NOMO-1 (cell line): ENCODE results near the gene SLC34A1.
A peak's percentile ranks its signal among the peaks of the same experiment; 100 is the strongest.
"Not testable (repeated sequence)": the region's sequence is repeated elsewhere in the genome, so short reads cannot be mapped to it uniquely, and the experiment has no call there.

ENCODE experiments used
- DNase-seq, 2 experiments: peaks; one replicate each; lab custom pipeline; 2025; ENCODE audit not compliant: unreplicated experiment in 2 of 2; lab: John Stamatoyannopoulos, UW

The SLC34A1 gene, protein sequence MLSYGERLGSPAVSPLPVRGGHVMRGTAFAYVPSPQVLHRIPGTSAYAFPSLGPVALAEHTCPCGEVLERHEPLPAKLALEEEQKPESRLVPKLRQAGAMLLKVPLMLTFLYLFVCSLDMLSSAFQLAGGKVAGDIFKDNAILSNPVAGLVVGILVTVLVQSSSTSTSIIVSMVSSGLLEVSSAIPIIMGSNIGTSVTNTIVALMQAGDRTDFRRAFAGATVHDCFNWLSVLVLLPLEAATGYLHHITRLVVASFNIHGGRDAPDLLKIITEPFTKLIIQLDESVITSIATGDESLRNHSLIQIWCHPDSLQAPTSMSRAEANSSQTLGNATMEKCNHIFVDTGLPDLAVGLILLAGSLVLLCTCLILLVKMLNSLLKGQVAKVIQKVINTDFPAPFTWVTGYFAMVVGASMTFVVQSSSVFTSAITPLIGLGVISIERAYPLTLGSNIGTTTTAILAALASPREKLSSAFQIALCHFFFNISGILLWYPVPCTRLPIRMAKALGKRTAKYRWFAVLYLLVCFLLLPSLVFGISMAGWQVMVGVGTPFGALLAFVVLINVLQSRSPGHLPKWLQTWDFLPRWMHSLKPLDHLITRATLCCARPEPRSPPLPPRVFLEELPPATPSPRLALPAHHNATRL

DNA sequence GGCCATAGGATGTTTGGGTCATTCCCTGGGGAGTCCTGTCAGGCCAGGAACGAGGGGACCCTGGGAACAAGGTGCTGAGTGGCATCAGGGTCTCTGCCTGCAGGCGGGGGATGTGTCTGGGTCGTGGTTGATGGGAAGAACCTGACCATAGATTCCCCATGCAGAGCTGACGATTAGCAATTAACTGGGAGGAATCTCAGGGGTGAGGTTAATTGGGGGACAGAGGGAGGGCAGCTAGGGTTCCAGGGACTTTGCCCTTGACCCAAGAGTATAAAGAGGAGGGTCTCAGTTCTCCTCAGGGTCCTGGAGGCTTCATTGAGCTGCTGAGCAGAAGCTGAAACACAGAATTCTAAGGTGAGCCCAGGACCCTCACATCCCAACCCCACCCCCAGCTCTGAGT is at the start of gene SLC34A1:
TSS of gene SLC34A1 (plus strand) at position 301 of the 400 bp plus-strand sequence. CDS start 1,308 bp downstream, outside the sequence.
- no peak for DNase-seq

DNA sequence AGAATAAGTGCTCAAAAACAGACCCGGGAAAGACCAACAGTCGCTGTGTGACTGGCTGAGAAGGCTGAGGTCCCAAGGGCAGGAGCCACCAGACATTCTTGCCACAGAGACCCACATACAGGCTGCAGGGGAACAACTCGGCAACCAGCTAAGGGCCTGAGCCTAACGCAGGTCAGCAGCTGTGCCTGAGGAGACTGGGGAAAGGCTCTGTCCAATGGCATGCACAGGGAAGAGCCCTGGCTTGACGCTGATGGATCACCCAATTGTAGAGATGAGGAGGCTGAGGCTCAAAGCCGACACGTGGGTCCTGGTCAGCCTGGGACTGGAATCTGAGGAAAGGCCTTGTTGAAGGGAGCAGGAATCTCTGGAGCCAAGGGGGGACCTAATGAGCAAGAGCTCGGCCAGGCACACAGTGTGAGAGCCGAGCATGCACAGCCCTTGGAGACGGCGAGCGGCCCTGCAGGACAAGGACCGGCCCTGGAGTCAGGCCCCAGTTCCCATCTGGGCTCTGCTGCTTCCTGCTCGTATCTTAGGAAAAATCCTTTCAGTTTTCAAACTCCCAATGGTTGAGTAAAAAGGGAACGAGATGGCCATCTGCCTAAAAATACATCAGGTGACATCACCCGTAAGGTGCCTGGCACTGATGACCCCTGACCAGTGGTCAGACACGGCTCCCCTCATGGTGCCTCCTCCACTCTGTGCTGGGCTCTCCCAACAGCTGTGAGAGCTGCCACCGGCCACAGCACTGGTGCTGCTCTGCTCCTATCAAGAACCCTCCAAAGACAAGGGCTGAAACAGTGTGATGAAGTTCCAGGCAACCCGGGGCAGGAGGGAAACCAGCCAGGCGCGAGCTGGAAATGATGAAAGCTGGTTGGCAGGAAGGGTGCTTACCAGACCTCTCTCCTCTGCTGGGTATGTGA is 49.2 kb upstream of the SLC34A1 start:
- no peak for DNase-seq

DNA sequence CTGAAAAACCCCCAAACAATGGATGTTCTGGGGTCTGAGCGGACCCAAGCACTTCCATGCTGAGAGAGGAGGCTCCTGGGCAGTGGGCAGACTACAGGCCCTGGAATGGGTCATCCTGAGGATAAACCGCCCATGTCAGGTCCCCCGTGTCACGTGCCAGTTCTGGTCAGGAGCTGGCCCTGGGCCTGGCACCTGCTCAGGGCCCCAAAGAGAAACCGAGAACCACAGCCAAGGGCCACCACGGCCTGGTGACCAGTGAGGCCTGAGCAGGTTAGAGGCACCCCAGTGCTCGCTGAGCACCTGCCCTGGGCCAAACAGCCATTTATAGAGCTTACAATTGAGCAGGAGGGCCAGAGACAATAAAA is 48.6 kb upstream of the SLC34A1 start:
- no peak for DNase-seq

DNA sequence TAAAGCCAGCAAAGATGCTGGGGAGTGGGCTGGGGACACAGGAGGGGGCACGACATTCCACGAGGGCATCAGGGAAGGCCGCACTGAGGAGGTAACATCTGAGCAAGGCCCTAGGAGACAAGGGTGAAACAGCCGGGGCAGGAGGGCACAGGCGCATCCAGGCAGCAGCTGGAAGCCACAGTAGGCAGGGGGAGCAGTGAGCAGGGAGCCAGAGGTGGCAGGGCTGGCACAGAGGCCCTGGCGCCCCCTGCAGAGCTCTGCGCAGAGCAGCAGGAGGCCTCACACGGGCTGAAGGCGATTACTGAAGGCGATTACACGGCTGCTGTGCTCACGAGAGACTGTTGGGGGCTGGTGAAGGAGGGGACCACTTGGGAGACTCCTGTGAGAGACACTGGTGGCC is 48.1 kb upstream of the SLC34A1 start:
- peak; percentile 17 to 21 for DNase-seq

DNA sequence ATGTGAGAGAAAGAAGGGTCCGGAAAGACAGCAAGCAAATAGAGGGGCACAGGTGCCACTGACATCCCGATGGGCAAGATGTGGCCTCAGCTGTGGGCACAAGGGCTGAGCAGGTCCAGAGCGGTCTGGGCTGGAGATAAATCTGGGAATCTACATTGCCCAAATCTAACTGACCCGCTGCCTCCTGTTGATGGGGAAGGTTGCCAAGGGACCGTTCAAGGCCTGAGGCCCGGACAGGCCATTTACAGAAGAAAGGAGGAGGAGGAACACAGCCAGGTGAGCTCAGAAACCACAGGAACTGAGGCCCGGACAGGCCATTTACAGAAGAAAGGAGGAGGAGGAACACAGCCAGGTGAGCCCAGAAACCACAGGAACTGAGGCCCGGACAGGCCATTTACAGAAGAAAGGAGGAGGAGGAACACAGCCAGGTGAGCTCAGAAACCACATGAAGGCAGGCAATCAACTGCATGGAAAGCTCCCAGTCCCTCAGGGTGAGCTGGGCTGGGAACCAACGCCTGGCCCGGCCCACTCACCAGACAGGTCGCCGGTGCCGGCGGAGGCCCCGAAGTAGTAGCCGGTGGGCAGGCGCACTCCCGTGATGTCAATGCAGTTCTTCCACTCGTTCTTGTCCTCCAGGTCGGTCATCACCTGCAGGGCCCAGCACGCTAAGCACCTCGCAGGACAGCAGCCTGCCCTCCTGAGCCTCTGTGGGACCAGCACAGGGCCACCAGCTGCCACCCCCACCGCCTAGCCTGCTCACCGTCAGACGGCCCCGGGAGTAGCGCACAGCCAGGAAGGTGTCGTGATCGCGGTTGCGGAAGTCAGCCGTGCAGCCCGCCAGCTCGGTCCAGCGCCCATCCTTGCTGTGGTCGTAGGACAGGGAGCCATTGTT is 47.4 kb upstream of the SLC34A1 start:
- DNase-seq, result no peak

DNA sequence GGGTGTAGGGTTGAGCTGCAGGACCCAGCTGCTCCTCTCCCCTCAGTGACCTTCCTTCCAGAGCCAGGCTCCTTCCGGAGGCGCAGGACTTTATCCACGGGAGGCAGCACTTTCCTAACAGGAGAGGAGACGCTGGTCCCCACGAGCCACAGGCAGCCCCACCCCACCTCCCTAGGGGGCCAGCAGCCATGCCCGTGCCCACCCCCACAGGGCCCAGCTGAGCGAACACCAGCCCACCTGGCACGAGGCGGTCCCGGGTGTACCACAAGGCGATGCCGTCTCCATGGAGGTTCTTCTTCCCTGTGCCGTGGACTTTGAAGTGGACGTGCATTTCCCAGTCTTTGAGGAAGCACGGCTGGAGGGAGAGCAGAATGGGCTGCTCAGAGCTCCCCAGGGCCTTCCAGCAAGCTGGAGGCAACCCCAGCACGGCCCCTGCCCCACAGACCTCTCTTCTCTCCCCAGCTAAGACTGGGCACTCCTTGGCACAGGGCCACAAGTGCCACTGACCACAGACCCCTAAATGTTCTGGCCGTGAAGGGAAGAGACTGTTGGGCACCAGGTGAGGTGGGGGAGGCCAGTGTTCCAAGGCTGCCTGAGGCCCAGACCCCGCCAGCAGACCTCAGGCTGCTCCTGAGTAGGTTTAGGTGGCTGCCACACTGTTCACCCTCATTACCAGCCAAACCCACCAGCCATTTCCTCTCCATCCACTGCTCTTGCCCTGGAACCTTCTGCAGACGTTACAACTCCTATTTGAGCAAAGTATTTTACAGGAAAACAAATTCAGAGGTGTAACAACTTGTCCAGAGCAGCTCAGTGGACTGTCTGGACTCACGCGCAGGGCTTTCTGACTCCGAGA is 45.8 kb upstream of the SLC34A1 start:
- DNase-seq, result no peak

DNA sequence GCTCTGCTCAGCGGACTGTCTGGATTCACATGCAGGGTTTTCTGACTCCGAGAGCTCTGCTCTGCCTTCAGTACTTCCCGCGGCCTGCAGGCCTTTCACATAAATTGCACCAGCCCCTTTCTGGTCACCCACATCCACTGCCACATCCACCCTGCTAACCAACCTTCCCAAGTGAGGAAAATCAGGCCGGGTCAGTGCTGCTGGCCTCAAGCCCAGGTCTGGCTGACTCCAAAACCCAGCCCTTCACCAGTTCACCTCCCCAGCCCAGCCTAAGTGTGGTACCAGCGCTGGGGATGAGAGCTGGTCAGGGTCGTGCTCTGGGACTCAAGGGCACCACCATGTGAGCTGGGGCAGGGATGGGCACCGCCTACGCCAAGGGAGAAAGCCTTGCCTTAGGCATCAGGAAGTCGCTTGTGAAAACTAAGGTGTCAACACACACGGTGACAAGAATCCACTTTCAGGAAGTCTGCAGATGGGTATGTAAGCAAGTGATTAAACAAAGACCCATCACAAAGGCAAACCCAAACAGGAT is 45.1 kb upstream of the SLC34A1 start:
- no peak for DNase-seq

DNA sequence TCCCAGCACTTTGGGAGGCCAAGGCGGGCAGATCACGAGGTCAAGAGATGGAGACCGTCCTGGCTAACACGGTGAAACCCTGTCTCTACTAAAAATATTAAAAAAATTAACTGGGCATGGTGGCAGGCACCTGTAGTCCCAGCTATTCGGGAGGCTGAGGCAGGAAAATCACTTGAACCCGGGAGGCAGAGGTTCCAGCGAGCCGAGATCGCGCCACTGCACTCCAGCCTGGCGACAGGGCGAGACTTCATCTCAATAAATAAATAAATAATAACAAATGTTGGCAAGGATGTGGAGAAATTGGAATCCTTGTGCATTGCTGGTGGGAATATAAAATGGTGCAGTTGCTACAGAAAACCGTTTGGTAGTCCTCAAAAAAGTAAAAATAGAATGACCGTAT is 41.2 kb upstream of the SLC34A1 start:
- DNase-seq, result not testable (repeated sequence)

DNA sequence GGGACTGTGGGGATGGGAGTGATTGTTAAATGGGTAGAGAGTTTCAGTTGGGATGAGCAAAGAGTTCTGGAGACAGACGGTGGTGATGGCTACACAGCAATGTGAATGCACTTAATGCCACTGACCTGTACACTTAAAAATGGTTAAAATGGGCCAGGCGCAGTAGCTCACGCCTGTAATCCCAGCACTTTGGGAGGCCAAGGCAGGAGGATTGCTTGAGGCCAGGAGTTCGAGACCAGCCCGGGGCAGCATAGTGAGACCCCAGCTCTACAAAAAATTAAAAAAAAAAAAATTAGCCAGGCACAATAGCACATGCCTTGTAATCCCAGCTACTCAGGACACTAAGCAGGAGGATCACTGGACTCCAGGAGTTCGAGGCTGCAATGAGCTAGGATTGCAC is 40.5 kb upstream of the SLC34A1 start:
- no peak for DNase-seq

DNA sequence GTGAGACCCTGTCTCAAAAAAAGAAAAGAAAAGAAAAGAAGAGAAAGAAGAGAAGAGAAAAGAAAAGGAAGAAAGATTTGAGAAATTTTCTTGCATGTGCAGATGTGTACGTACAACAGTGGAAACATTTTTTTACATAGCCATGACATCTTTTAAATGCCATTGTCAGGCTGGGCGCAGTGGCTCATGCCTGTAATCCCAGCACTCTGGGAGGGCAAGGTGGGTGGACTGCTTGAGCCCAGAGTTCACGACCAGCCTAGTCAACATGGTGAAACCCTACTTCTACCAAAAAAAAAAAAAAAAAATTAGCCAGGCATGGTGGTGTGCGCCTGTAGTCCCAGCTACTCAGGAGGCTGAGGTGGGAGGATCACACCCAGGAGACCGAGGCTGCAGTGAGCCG is 39.3 kb upstream of the SLC34A1 start:
- DNase-seq, result no peak

DNA sequence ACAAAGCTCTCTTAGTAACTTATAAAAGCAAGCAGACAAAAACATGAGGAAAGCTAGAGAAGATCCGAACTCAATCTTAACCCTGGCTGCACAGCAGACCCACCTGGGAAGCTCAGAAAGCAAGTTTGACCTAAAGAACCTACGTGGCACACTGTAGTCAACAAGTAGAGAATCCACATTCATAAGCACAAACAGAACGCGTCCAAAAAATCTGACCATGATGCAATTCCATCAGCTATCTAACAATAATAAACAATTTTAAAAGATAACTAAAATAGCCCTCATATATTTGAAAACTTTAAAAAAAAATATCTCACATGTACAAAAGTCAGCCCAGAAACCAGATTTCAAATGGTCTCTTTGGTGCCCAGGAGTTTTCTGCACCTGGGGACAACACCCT is 37.4 kb upstream of the SLC34A1 start:
- no peak for DNase-seq

DNA sequence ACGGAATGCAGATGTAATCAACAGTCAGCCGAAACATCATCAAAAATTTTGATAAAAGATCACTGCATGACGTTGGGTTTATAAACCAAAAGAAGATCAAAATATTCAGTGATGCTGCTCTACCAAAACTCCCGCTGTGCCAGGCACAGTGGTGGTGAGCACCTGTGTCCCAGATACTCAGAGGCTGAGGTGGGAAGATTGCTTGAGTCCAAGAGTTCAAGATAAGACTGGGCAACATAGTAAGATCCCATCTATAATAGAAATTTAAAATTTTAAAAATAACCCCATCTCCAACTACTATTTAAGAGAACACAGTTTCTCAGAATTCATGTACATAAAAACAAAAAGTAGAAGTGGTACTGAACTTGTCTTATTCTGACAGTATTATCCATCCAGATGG is 36.5 kb upstream of the SLC34A1 start:
- DNase-seq, result no peak

DNA sequence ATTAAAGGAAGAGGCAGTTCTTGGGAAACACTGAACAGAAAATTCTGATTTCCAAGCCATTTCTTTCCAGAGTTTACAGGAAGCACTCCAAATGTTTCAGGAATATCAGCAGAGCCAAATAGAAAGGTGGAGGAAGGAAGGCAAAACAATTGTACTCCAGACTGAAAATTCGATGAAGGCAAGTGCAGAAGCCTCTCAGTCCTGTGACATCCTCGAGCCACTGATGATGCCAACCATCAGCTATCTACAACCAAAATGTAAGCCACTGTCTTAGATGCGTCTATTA is 34.9 kb upstream of the SLC34A1 start:
- no peak for DNase-seq

DNA sequence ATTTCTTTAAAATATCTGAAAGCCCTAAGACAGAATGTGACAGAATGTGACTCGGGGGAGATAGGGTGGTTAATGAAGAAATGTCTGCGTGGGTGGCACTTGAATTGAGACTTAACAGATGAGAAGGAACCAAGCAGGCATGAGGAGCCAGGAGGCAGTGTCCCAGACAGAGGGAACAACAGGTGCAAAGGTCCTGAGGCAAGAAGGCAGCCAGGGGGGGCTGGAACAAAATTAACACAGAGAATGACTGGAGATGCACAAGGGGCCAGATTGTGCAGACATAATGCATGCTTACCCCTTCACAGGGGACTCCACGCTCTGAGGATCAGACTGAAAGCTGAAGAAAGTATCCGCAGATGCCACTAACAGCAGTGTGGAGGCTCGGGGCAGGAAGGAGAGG is 34.5 kb upstream of the SLC34A1 start:
- no peak for DNase-seq

DNA sequence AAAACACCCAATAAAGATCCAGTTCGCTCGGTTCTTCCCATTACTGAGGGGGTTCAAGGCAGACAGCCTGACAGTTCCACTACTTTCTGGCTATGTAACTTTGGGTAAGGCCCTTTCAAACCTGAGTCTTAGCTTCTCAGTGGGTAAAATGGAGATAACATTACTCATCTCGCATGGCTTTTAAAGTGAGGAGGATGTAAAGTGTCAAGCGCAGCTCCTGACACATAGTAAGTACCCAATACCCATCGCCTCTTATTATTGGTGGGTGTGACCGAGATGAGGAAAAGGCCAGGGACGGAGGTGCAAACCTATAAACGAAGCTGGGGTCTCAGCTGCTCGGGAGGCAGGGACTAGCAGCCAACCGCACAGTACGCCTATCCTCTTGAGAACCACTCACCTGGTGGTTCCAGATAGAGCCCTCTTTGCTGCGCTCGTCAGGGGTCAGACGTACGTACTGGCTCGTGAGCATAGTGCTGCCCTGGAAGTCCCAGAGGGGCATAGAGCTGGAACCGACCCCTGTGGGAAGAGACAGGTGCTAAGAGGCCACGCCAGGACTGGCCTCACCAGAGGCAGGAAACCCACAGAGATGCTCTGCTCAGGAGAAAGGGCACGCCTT is 33.4 kb upstream of the SLC34A1 start:
- DNase-seq, result no peak

DNA sequence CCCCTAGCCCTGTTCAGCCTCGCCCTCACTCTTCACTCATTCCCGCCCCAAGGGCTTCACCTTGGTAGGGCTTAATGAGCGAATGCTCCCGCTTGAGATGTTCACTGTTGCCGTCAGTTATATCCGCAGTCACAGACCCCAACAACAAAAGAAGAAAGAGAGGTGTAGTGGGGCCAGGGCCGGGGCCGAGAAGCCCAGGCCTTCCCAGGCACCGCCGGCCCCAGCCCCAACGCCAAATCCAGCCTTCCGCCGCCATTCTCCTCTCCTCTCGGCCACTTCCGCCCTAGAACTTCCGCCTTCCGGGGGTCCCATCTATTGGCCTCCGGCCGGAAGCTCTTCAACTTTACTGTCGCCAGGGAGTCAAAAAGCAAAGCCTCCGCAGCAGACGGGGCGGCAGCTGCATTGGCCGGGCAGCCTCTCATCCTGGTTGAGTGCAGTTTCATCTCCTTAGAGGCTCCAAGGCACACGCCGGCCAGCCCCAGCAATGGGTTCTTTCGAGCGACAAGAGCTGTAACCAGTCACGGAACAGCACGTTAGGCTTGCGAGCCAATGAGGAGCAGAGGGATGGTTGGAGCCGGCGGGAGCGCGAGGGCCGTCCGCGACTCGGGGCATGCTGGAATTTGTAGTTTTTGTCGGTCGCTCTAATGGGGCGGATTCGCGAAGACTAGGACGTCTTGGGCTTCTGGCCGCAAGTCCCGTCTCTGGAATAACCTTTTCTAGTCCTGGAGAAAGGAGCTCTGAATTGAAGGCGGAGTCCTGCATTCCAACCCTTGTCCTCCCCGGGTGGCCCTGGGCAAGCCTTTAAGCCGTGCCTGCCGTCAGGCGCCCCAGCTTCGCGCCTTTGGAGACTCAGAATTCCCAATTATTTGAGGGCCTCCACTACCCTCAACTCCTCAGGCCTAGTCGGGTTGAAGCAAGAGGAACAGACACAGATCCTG is 32.6 kb upstream of the SLC34A1 start, which contains the start of gene LMAN2:
TSS of gene LMAN2 (minus strand) at position 277 of the 938 bp plus-strand sequence. CDS start at position 256, 21 bp downstream.
- DNase-seq, result peak; percentile 95 to 97

DNA sequence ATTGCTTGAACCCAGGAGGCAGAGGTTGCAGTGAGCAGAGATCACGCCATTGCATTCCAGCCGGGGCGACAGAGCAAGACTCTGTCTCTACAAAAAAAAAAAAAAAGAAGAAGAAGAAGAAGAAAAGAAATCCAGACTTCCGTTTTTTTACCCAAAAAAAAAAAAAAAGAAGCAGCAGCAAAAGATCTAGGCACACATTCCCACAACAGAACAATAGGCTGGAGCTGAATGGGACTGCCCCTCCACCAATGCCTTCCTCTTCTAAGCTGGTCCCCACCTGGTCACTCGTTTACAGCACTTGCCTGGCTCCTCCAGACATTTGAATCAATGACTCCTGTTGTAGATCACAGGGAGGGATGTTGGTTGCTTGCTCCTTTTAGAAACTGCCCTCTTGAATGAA is 31.1 kb upstream of the SLC34A1 start:
- DNase-seq, result peak in 1 of 2 experiments; percentile 40

DNA sequence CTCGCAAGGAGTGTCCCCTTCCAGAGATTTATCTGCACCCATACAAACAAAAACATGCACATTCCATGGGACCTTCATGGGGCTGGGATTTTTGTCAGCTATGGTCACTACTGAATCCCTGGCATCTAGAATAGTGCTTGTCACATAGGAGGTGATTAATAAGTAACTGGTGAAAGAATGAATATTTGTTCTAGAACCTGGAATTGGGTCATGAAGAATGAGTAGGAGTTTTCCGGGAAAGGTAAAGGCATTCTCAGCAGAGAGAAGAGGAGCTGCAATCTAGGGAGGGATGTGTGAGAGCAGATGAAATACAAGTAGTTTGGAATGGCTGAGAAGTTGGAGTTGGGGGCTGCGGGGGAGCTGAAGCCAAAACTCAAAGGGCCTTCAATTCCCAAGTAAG is 30.0 kb upstream of the SLC34A1 start:
- DNase-seq, result no peak
